ENCODE data around the gene DNAAF5.

DNAAF5 gene

GRCh38 chr7:691361-692045 lies 35.0 kb upstream of the DNAAF5 start:
- peaks cover 30% of the 10 kb centered on the region for H3K9me3 ChIP-seq (ENCODE audit: control insufficient read depth, insufficient read depth, low read depth, low read length)
- no peak overlapping the region for H3K27ac ChIP-seq (ENCODE audit: low read depth, low read length)
- peaks cover 6% of the 10 kb centered on the region for H3K36me3 ChIP-seq (ENCODE audit: control insufficient read depth, insufficient read depth, low read length)
- no peak overlapping the region for H3K4me3 ChIP-seq (ENCODE audit: low read depth, low read length)
- no peak overlapping the region for H3K9ac ChIP-seq (ENCODE audit: low read length)
- H3K4me1 ChIP-seq (ENCODE audit: control insufficient read depth, insufficient read depth, low read length): no peaks in the 10 kb centered on the region
- no peaks in the 10 kb centered on the region for H3K27me3 ChIP-seq (ENCODE audit: control insufficient read depth, insufficient read depth, low read length)

- Histone ChIP-seq H3K9ac (ENCODE audit: low read length) (no peak overlapping the region), H3K4me1 (ENCODE audit: control insufficient read depth, insufficient read depth, low read length) (no peaks in the 10 kb centered on the region), H3K36me3 (ENCODE audit: control insufficient read depth, insufficient read depth, low read length) (peaks cover 7% of the 10 kb centered on the region)
Observed at GRCh38 chr7:693280-693679, 33.2 kb upstream of the DNAAF5 start.

GRCh38 chr7:696426-696811 lies 30.1 kb upstream of the DNAAF5 start:
- Histone ChIP-seq H3K36me3 (ENCODE audit: control insufficient read depth, insufficient read depth, low read length) (peaks cover 12% of the 10 kb centered on the region; the same call in 1 of the 2 replicates), H3K4me3 (ENCODE audit: low read depth, low read length) (no peak overlapping the region)

More at GRCh38 chr7:693280-693679, 33.2 kb upstream of the DNAAF5 start:
- Histone ChIP-seq H3K9me3 (ENCODE audit: control insufficient read depth, insufficient read depth, low read depth, low read length) (peaks cover 18% of the 10 kb centered on the region), H3K4me3 (ENCODE audit: low read depth, low read length) (no peak overlapping the region), H3K27ac (ENCODE audit: low read depth, low read length) (no peak overlapping the region), H3K27me3 (ENCODE audit: control insufficient read depth, insufficient read depth, low read length) (no peaks in the 10 kb centered on the region)

GRCh38 chr7:696812-697551 lies 29.5 kb upstream of the DNAAF5 start:
- Histone ChIP-seq H3K4me1 (ENCODE audit: control insufficient read depth, insufficient read depth, low read length) (peaks cover 6% of the 10 kb centered on the region; the same call in 1 of the 2 replicates), H3K4me3 (ENCODE audit: low read depth, low read length) (no peak overlapping the region), H3K27me3 (ENCODE audit: control insufficient read depth, insufficient read depth, low read length) (no peaks in the 10 kb centered on the region), H3K9ac (ENCODE audit: low read length) (no peak overlapping the region), H3K27ac (ENCODE audit: low read depth, low read length) (no peak overlapping the region), H3K9me3 (ENCODE audit: control insufficient read depth, insufficient read depth, low read depth, low read length) (no peaks in the 10 kb centered on the region), H3K36me3 (ENCODE audit: control insufficient read depth, insufficient read depth, low read length) (peaks cover 12% of the 10 kb centered on the region; the same call in 1 of the 2 replicates)

More at GRCh38 chr7:696426-696811, 30.1 kb upstream of the DNAAF5 start:
- Histone ChIP-seq H3K27me3 (ENCODE audit: control insufficient read depth, insufficient read depth, low read length) (no peaks in the 10 kb centered on the region), H3K27ac (ENCODE audit: low read depth, low read length) (no peak overlapping the region), H3K9ac (ENCODE audit: low read length) (no peak overlapping the region), H3K4me1 (ENCODE audit: control insufficient read depth, insufficient read depth, low read length) (peaks cover 6% of the 10 kb centered on the region; the same call in 1 of the 2 replicates), H3K9me3 (ENCODE audit: control insufficient read depth, insufficient read depth, low read depth, low read length) (no peaks in the 10 kb centered on the region)

GRCh38 chr7:698515-699475 lies 27.7 kb upstream of the DNAAF5 start:
- Histone ChIP-seq H3K4me3 (ENCODE audit: low read depth, low read length) (no peak overlapping the region), H3K27ac (ENCODE audit: low read depth, low read length) (no peak overlapping the region), H3K36me3 (ENCODE audit: control insufficient read depth, insufficient read depth, low read length) (peaks cover 6% of the 10 kb centered on the region; the same call in 1 of the 2 replicates), H3K9ac (ENCODE audit: low read length) (no peak overlapping the region), H3K9me3 (ENCODE audit: control insufficient read depth, insufficient read depth, low read depth, low read length) (peaks cover 7% of the 10 kb centered on the region; the same call in 1 of the 2 replicates), H3K27me3 (ENCODE audit: control insufficient read depth, insufficient read depth, low read length) (no peaks in the 10 kb centered on the region), H3K4me1 (ENCODE audit: control insufficient read depth, insufficient read depth, low read length) (peaks cover 6% of the 10 kb centered on the region; the same call in 1 of the 2 replicates)

- Histone ChIP-seq H3K4me3 (ENCODE audit: low read depth, low read length) (no peak overlapping the region), H3K9ac (ENCODE audit: low read length) (no peak overlapping the region), H3K9me3 (ENCODE audit: control insufficient read depth, insufficient read depth, low read depth, low read length) (peaks cover 7% of the 10 kb centered on the region; the same call in 1 of the 2 replicates), H3K4me1 (ENCODE audit: control insufficient read depth, insufficient read depth, low read length) (peaks cover 6% of the 10 kb centered on the region; the same call in 1 of the 2 replicates), H3K27me3 (ENCODE audit: control insufficient read depth, insufficient read depth, low read length) (no peaks in the 10 kb centered on the region), H3K36me3 (ENCODE audit: control insufficient read depth, insufficient read depth, low read length) (peaks cover 6% of the 10 kb centered on the region; the same call in 1 of the 2 replicates), H3K27ac (ENCODE audit: low read depth, low read length) (no peak overlapping the region)
Observed at GRCh38 chr7:699476-700170, 26.9 kb upstream of the DNAAF5 start.

- H3K4me3 ChIP-seq (ENCODE audit: low read depth, low read length): no peak overlapping the region
- H3K4me1 ChIP-seq (ENCODE audit: control insufficient read depth, insufficient read depth, low read length): peaks cover 6% of the 10 kb centered on the region; the same call in 1 of the 2 replicates
- no peak overlapping the region for H3K27ac ChIP-seq (ENCODE audit: low read depth, low read length)
- peaks cover 6% of the 10 kb centered on the region; the same call in 1 of the 2 replicates for H3K36me3 ChIP-seq (ENCODE audit: control insufficient read depth, insufficient read depth, low read length)
- no peaks in the 10 kb centered on the region for H3K27me3 ChIP-seq (ENCODE audit: control insufficient read depth, insufficient read depth, low read length)
- H3K9ac ChIP-seq (ENCODE audit: low read length): no peak overlapping the region
- H3K9me3 ChIP-seq (ENCODE audit: control insufficient read depth, insufficient read depth, low read depth, low read length): peaks cover 7% of the 10 kb centered on the region; the same call in 1 of the 2 replicates
Observed at GRCh38 chr7:701086-701671, 25.3 kb upstream of the DNAAF5 start.

- Histone ChIP-seq H3K4me3 (ENCODE audit: low read depth, low read length) (no peak overlapping the region), H3K36me3 (ENCODE audit: control insufficient read depth, insufficient read depth, low read length) (peaks cover 6% of the 10 kb centered on the region; the same call in 1 of the 2 replicates), H3K27ac (ENCODE audit: low read depth, low read length) (no peak overlapping the region), H3K9me3 (ENCODE audit: control insufficient read depth, insufficient read depth, low read depth, low read length) (peaks cover 7% of the 10 kb centered on the region; the same call in 1 of the 2 replicates), H3K27me3 (ENCODE audit: control insufficient read depth, insufficient read depth, low read length) (no peaks in the 10 kb centered on the region), H3K4me1 (ENCODE audit: control insufficient read depth, insufficient read depth, low read length) (peaks cover 6% of the 10 kb centered on the region; the same call in 1 of the 2 replicates), H3K9ac (ENCODE audit: low read length) (no peak overlapping the region)
Observed at GRCh38 chr7:703049-703448, 23.4 kb upstream of the DNAAF5 start.

GRCh38 chr7:706721-707120 lies 19.8 kb upstream of the DNAAF5 start:
- H3K4me1 ChIP-seq (ENCODE audit: control insufficient read depth, insufficient read depth, low read length): no peaks in the 10 kb centered on the region
- H3K27ac ChIP-seq (ENCODE audit: low read depth, low read length): no peak overlapping the region
- H3K27me3 ChIP-seq (ENCODE audit: control insufficient read depth, insufficient read depth, low read length): no peaks in the 10 kb centered on the region
- H3K36me3 ChIP-seq (ENCODE audit: control insufficient read depth, insufficient read depth, low read length): no peaks in the 10 kb centered on the region
- H3K4me3 ChIP-seq (ENCODE audit: low read depth, low read length): no peak overlapping the region
- H3K9me3 ChIP-seq (ENCODE audit: control insufficient read depth, insufficient read depth, low read depth, low read length): peaks cover 7% of the 10 kb centered on the region; the same call in 1 of the 2 replicates
- H3K9ac ChIP-seq (ENCODE audit: low read length): no peak overlapping the region
